Esophagus mucosa (tissue), 1 donor: ENCODE measurements around the gene MROH2A. TPM values are rescaled to one million over a fixed set of nuclear protein-coding genes. Genes with fewer than 3 reads are reported as not detected.

ENCODE experiments used
- ATAC-seq: fragments of 200-7000 bp; cut with Tn5 transposase; one replicate; pipeline ENCODE4 v1.9.1; 2020
- total RNA-seq: library from RNA; stranded (reverse); gene quantifications from one replicate; pipeline ENCODE4 v1.2.4, GENCODE V29; 2023
- donor health status: DM: yes; HTN: yes; CAD: no.

The MROH2A gene
- total RNA-seq, 1 donor from 2014 or later: 0.52 TPM

- ATAC-seq: no peak
Observed at GRCh38 chr2:233766416-233766815, 11.7 kb upstream of the MROH2A start.

GRCh38 chr2:233768076-233768475, 10.1 kb upstream of the MROH2A start:
- no peak for ATAC-seq

GRCh38 chr2:233769260-233769659, 8.9 kb upstream of the MROH2A start:
- no peak for ATAC-seq

GRCh38 chr2:233772153-233772552, 6.0 kb upstream of the MROH2A start:
- ATAC-seq: no peak

- no peak for ATAC-seq
Observed at GRCh38 chr2:233772583-233772982, 5.5 kb upstream of the MROH2A start.

- no peak for ATAC-seq
Observed at GRCh38 chr2:233773854-233774253, 4.3 kb upstream of the MROH2A start.

- no peak for ATAC-seq
Observed at GRCh38 chr2:233775414-233775813, 2.7 kb upstream of the MROH2A start.

- no peak for ATAC-seq
Observed at GRCh38 chr2:233779722-233780121, 1.6 kb downstream of the MROH2A start.

GRCh38 chr2:233780771-233781170, 2.6 kb downstream of the MROH2A start:
- no peak for ATAC-seq

GRCh38 chr2:233789554-233789953, 11.4 kb downstream of the MROH2A start:
- no peak for ATAC-seq

GRCh38 chr2:233791151-233791882, 13.2 kb downstream of the MROH2A start:
- no peak for ATAC-seq

- ATAC-seq: no peak
Observed at GRCh38 chr2:233791883-233792329, 13.8 kb downstream of the MROH2A start.

GRCh38 chr2:233792720-233793119, 14.6 kb downstream of the MROH2A start:
- ATAC-seq: no peak

GRCh38 chr2:233793465-233794127, 15.5 kb downstream of the MROH2A start:
- no peak for ATAC-seq

GRCh38 chr2:233794128-233794658, 16.1 kb downstream of the MROH2A start:
- no peak for ATAC-seq

- no peak for ATAC-seq
Observed at GRCh38 chr2:233795735-233796171, 17.6 kb downstream of the MROH2A start.

- no peak for ATAC-seq
Observed at GRCh38 chr2:233796254-233796653, 18.1 kb downstream of the MROH2A start.

- no peak for ATAC-seq
Observed at GRCh38 chr2:233798335-233799086, 20.4 kb downstream of the MROH2A start.

GRCh38 chr2:233799087-233799665, 21.0 kb downstream of the MROH2A start:
- ATAC-seq: no peak

- ATAC-seq: no peak
Observed at GRCh38 chr2:233799716-233800115, 21.6 kb downstream of the MROH2A start.

- no peak for ATAC-seq
Observed at GRCh38 chr2:233800208-233800607, 22.1 kb downstream of the MROH2A start.

- no peak for ATAC-seq
Observed at GRCh38 chr2:233801357-233802131, 23.4 kb downstream of the MROH2A start.
